ENCODE measurements around the gene TBC1D10A.

DNA sequence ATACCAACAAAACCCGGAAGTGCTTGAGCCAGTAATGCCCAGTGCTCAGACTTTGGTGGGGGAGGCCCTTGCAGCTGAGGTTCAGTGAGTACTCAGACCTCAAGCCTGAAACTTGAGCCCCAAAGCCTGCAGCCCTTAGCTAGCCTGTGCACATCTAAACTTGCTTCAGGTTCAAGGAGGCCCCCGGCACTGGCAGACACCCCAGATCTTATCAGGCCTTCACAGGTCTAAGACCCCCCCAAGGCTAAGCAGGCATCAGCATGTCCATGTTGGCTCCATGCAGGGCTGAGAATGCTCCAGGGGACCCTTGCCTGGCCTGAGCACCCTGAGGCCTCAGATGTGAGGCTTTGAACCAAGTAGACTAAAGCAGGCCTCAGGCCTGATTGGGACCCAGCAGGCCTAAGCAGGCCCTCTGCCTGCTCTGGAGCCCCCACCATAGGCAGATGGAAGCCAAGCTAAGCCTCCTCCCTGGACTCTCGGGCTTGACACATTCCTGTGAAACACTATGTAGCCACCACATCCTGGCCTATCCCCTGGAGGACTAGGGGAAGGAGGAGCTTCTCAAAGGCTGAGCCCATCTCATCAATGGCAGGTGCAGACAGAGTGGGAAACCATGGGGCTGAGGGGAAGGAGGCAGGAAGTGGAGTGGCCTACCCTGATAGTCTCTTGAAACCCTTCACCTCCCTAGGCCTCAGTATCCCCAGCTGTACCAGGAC, 36.2 kb downstream of the TBC1D10A start:
- TF ChIP-seq, protein P1, sequence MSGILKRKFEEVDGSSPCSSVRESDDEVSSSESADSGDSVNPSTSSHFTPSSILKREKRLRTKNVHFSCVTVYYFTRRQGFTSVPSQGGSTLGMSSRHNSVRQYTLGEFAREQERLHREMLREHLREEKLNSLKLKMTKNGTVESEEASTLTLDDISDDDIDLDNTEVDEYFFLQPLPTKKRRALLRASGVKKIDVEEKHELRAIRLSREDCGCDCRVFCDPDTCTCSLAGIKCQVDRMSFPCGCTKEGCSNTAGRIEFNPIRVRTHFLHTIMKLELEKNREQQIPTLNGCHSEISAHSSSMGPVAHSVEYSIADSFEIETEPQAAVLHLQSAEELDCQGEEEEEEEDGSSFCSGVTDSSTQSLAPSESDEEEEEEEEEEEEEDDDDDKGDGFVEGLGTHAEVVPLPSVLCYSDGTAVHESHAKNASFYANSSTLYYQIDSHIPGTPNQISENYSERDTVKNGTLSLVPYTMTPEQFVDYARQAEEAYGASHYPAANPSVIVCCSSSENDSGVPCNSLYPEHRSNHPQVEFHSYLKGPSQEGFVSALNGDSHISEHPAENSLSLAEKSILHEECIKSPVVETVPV (CRISPR knock-in tag; IDR thresholded peaks at IDR 0.05): no peak
- TF ChIP-seq BACH2 (CRISPR knock-in tag; IDR thresholded peaks at IDR 0.05; ENCODE audit: borderline replicate concordance) (no peak), ZFP30 (CRISPR knock-in tag; IDR thresholded peaks at IDR 0.05) (no peak)
